Mesothelial cell of epicardium (in vitro differentiated cells): ENCODE measurements around the gene HLA-DQA1. TPM values are rescaled to one million over a fixed set of nuclear protein-coding genes. Genes with fewer than 3 reads are reported as not detected.

Source experiments
- DNase-seq, 2 experiments: peaks; one replicate each; pipeline ENCODE4 v3.0.0; 2021; ENCODE audit warnings: low spot score in 2 of 2; ENCODE audit not compliant: unreplicated experiment in 2 of 2
- H3K27ac Mint-ChIP-seq: 2 replicates; pipeline ENCODE4 v1.8.0; 2021; ENCODE audit warnings: mixed read lengths
- H3K27me3 Mint-ChIP-seq: 2 replicates; pipeline ENCODE4 v1.8.0; 2021; ENCODE audit warnings: low read depth, mixed read lengths
- H3K36me3 Mint-ChIP-seq: 2 replicates; pipeline ENCODE4 v1.8.0; 2021; ENCODE audit warnings: mixed read lengths
- H3K4me1 Mint-ChIP-seq: 2 replicates; pipeline ENCODE4 v1.8.0; 2021; ENCODE audit warnings: mixed read lengths
- H3K4me3 Mint-ChIP-seq: 2 replicates; pipeline ENCODE4 v1.8.0; 2021; ENCODE audit warnings: mild to moderate bottlenecking, moderate library complexity, mixed read lengths
- H3K9me3 Mint-ChIP-seq: 2 replicates; pipeline ENCODE4 v1.8.0; 2021; ENCODE audit warnings: mixed read lengths
- CTCF ChIP-seq: fragments of 200-600 bp; sonication (generic); IDR thresholded peaks from one replicate; pipeline ENCODE4 v1.5.0; 2021; ENCODE audit warnings: antibody characterized with exemption; ENCODE audit not compliant: unreplicated experiment
- total RNA-seq: library from RNA; stranded (reverse); gene quantifications from 3 replicates; pipeline ENCODE4 v1.2.1, GENCODE V29; 2021

The HLA-DQA1 gene
- total RNA-seq, 1 donor from 2014 or later = not detected

GRCh38 chr6:32614366-32615081 is 22.7 kb upstream of the HLA-DQA1 start:
- H3K27me3 Mint-ChIP-seq = no peaks in the 10 kb centered on the region
- peaks cover 13% of the 10 kb centered on the region for H3K9me3 Mint-ChIP-seq
- no peak for DNase-seq
- no peak overlapping the region for H3K27ac Mint-ChIP-seq
- H3K4me3 Mint-ChIP-seq = no peak overlapping the region
- peaks cover 7% of the 10 kb centered on the region for H3K4me1 Mint-ChIP-seq
- no peak for TF ChIP-seq CTCF
- no peaks in the 10 kb centered on the region for H3K36me3 Mint-ChIP-seq

- no peak for DNase-seq
- no peak overlapping the region for H3K27ac Mint-ChIP-seq
- peaks cover 7% of the 10 kb centered on the region for H3K4me1 Mint-ChIP-seq
- no peaks in the 10 kb centered on the region for H3K36me3 Mint-ChIP-seq
- no peak for TF ChIP-seq CTCF
- H3K4me3 Mint-ChIP-seq = no peak overlapping the region
- H3K9me3 Mint-ChIP-seq = peaks cover 13% of the 10 kb centered on the region
- no peaks in the 10 kb centered on the region for H3K27me3 Mint-ChIP-seq
Observed at GRCh38 chr6:32615885-32616532, 21.2 kb upstream of the HLA-DQA1 start.

- Mint-ChIP-seq H3K36me3 (no peaks in the 10 kb centered on the region), H3K4me1 (peaks cover 7% of the 10 kb centered on the region)
Observed at GRCh38 chr6:32617751-32618150, 19.5 kb upstream of the HLA-DQA1 start.

GRCh38 chr6:32621372-32621771 is 15.8 kb upstream of the HLA-DQA1 start:
- no peak overlapping the region for H3K27ac Mint-ChIP-seq
- TF ChIP-seq CTCF = no peak
- peaks cover 13% of the 10 kb centered on the region for H3K4me1 Mint-ChIP-seq
- H3K4me3 Mint-ChIP-seq = no peak overlapping the region
- no peaks in the 10 kb centered on the region for H3K36me3 Mint-ChIP-seq
- no peak for DNase-seq
- no peaks in the 10 kb centered on the region for H3K27me3 Mint-ChIP-seq
- H3K9me3 Mint-ChIP-seq = peaks cover 13% of the 10 kb centered on the region

More at GRCh38 chr6:32617751-32618150, 19.5 kb upstream of the HLA-DQA1 start:
- no peak for DNase-seq
- Mint-ChIP-seq H3K9me3 (peaks cover 13% of the 10 kb centered on the region), H3K4me3 (no peak overlapping the region), H3K27me3 (no peaks in the 10 kb centered on the region), H3K27ac (no peak overlapping the region)
- TF ChIP-seq CTCF = no peak

- Mint-ChIP-seq H3K4me3 (no peak overlapping the region), H3K27ac (no peak overlapping the region), H3K4me1 (peaks cover 7% of the 10 kb centered on the region), H3K36me3 (no peaks in the 10 kb centered on the region), H3K9me3 (peaks cover 10% of the 10 kb centered on the region), H3K27me3 (no peaks in the 10 kb centered on the region)
- no peak for DNase-seq
- TF ChIP-seq CTCF = no peak
Observed at GRCh38 chr6:32622545-32623401, 14.4 kb upstream of the HLA-DQA1 start.
